GM20000 (cell line): ENCODE results near the gene C1QTNF7.
A peak's percentile ranks its signal among the peaks of the same experiment; 100 is the strongest.

ENCODE experiments used
- DNase-seq: peaks from one replicate; pipeline ENCODE4 v3.0.0; 2012; ENCODE audit warnings: low spot score
- CTCF ChIP-seq: IDR thresholded peaks from 2 replicates; pipeline ENCODE4 v1.5.1; 2012; ENCODE audit warnings: mild to moderate bottlenecking, control low read depth; ENCODE audit errors: extremely low read depth, missing control alignments

C1QTNF7 gene

GRCh38 chr4:15390494-15390893 is 37.3 kb upstream of the C1QTNF7 start:
- TF ChIP-seq CTCF: no peak

GRCh38 chr4:15392053-15392805 is 35.6 kb upstream of the C1QTNF7 start:
- TF ChIP-seq CTCF: no peak
- no peak for DNase-seq

More at GRCh38 chr4:15390494-15390893, 37.3 kb upstream of the C1QTNF7 start:
- DNase-seq: no peak

- no peak for DNase-seq
- no peak for TF ChIP-seq CTCF
Observed at GRCh38 chr4:15395311-15395710, 32.5 kb upstream of the C1QTNF7 start.

GRCh38 chr4:15396157-15396800 is 31.6 kb upstream of the C1QTNF7 start:
- peak; percentile 83 for TF ChIP-seq CTCF

GRCh38 chr4:15398001-15398400 is 29.8 kb upstream of the C1QTNF7 start:
- TF ChIP-seq CTCF: no peak
- no peak for DNase-seq

More at GRCh38 chr4:15396157-15396800, 31.6 kb upstream of the C1QTNF7 start:
- DNase-seq: peak; percentile 61

- DNase-seq: no peak
- TF ChIP-seq CTCF: no peak
Observed at GRCh38 chr4:15398732-15399131, 29.1 kb upstream of the C1QTNF7 start.

GRCh38 chr4:15400226-15400625 is 27.6 kb upstream of the C1QTNF7 start:
- DNase-seq: no peak
- TF ChIP-seq CTCF: no peak
